Measurements from ENCODE around the gene EPS15.
"Not testable (repeated sequence)": the region's sequence is repeated elsewhere in the genome, so short reads cannot be mapped to it uniquely, and the experiment has no call there.

The EPS15 gene

GRCh38 chr1:51512606-51513005 is 6.5 kb downstream of the EPS15 start:
- no peak for DNase-seq

GRCh38 chr1:51512120-51512519 is 6.9 kb downstream of the EPS15 start:
- no peak for DNase-seq

GRCh38 chr1:51509773-51510172 is 9.3 kb downstream of the EPS15 start:
- DNase-seq = no peak

GRCh38 chr1:51506537-51506936 is 12.5 kb downstream of the EPS15 start:
- DNase-seq = no peak

- DNase-seq = no peak
These were observed 14.1 kb downstream of the EPS15 start for GRCh38 chr1:51504806-51505525.

- not testable (repeated sequence) for DNase-seq
These were observed 17.8 kb downstream of the EPS15 start for GRCh38 chr1:51501218-51501630.

GRCh38 chr1:51499694-51500093 is 19.4 kb downstream of the EPS15 start:
- no peak for DNase-seq

- DNase-seq = no peak
These were observed 20.1 kb downstream of the EPS15 start for GRCh38 chr1:51498924-51499323.

GRCh38 chr1:51497340-51497739 is 21.7 kb downstream of the EPS15 start:
- no peak for DNase-seq

GRCh38 chr1:51494138-51494830 is 24.8 kb downstream of the EPS15 start:
- no peak for DNase-seq

- no peak for DNase-seq
These were observed 27.7 kb downstream of the EPS15 start for GRCh38 chr1:51491166-51491981.

- DNase-seq = no peak
These were observed 29.6 kb downstream of the EPS15 start for GRCh38 chr1:51489472-51489871.

GRCh38 chr1:51488372-51489050 is 30.6 kb downstream of the EPS15 start:
- no peak for DNase-seq

- no peak for DNase-seq
These were observed 31.4 kb downstream of the EPS15 start for GRCh38 chr1:51487628-51488027.

- DNase-seq = no peak
These were observed 34.5 kb downstream of the EPS15 start for GRCh38 chr1:51484591-51484990.

GRCh38 chr1:51482881-51483280 is 36.2 kb downstream of the EPS15 start:
- no peak for DNase-seq

- DNase-seq = not testable (repeated sequence)
These were observed 44.0 kb downstream of the EPS15 start for GRCh38 chr1:51474832-51475620.

- no peak for DNase-seq
These were observed 45.5 kb downstream of the EPS15 start for GRCh38 chr1:51473331-51474115.

GRCh38 chr1:51472359-51472758 is 46.7 kb downstream of the EPS15 start:
- no peak for DNase-seq

- no peak for DNase-seq
These were observed 49.5 kb downstream of the EPS15 start for GRCh38 chr1:51469518-51469917.

GRCh38 chr1:51464828-51465227 is 54.2 kb downstream of the EPS15 start:
- DNase-seq = no peak
